HG03460 (cell line): ENCODE measurements around the gene ERO1B.
"Not testable (repeated sequence)": the region's sequence is repeated elsewhere in the genome, so short reads cannot be mapped to it uniquely, and the experiment has no call there.

Experiments
- ATAC-seq: cut with Tn5 transposase; IDR thresholded peaks from one replicate; pipeline ENCODE4 v1.9.1; 2021; ENCODE audit not compliant: unreplicated experiment

ERO1B gene

GRCh38 chr1:236193184-236193583 is 88.6 kb downstream of the ERO1B start:
- no peak for ATAC-seq

GRCh38 chr1:236188084-236188483 is 93.7 kb downstream of the ERO1B start:
- not testable (repeated sequence) for ATAC-seq

GRCh38 chr1:236186471-236186870 is 95.3 kb downstream of the ERO1B start:
- not testable (repeated sequence) for ATAC-seq

- no peak for ATAC-seq
Observed at GRCh38 chr1:236185687-236186086, 96.1 kb downstream of the ERO1B start.

- no peak for ATAC-seq
Observed at GRCh38 chr1:236181059-236181458, 100.7 kb downstream of the ERO1B start.

GRCh38 chr1:236179634-236180033 is 102.1 kb downstream of the ERO1B start:
- ATAC-seq, result no peak

GRCh38 chr1:236176337-236177336 is 105.1 kb downstream of the ERO1B start:
- no peak for ATAC-seq

GRCh38 chr1:236175642-236176336 is 106.0 kb downstream of the ERO1B start:
- ATAC-seq, result peak; percentile 60

- no peak for ATAC-seq
Observed at GRCh38 chr1:236173174-236173767, 108.5 kb downstream of the ERO1B start.

- ATAC-seq, result no peak
Observed at GRCh38 chr1:236172041-236172579, 109.6 kb downstream of the ERO1B start.

- ATAC-seq, result no peak
Observed at GRCh38 chr1:236168716-236169429, 112.9 kb downstream of the ERO1B start.

- no peak for ATAC-seq
Observed at GRCh38 chr1:236167578-236167977, 114.2 kb downstream of the ERO1B start.

- ATAC-seq, result no peak
Observed at GRCh38 chr1:236167154-236167553, 114.6 kb downstream of the ERO1B start.

GRCh38 chr1:236166041-236166440 is 115.7 kb downstream of the ERO1B start:
- ATAC-seq, result no peak
